DLD1 (cell line): ENCODE measurements around the gene EXOC6.

ENCODE experiments used
- in situ Hi-C: cut with HindIII; loops from 2 replicates; pipeline ENCODE4 v1.10.0; 2017; ENCODE audit warnings: low sequenced_read_pairs

Gene EXOC6

GRCh38 chr10:93062514-93063143 is 214.3 kb downstream of the EXOC6 start:
- in situ Hi-C loops: no loop called here

- in situ Hi-C loops: no loop called here
Measured at GRCh38 chr10:93063144-93063976, 215.0 kb downstream of the EXOC6 start.

GRCh38 chr10:93063977-93064660 is 215.8 kb downstream of the EXOC6 start:
- in situ Hi-C loops: no loop called here

GRCh38 chr10:93064874-93065660 is 216.7 kb downstream of the EXOC6 start:
- in situ Hi-C loops: no loop called here

- in situ Hi-C loops: no loop called here
Measured at GRCh38 chr10:93065675-93066543, 217.6 kb downstream of the EXOC6 start.

- in situ Hi-C loops: no loop called here
Measured at GRCh38 chr10:93066544-93066913, 218.2 kb downstream of the EXOC6 start.

GRCh38 chr10:93067443-93068365 is 219.4 kb downstream of the EXOC6 start:
- in situ Hi-C loops: no loop called here

- in situ Hi-C loops: no loop called here
Measured at GRCh38 chr10:93068411-93069244, 220.3 kb downstream of the EXOC6 start.

GRCh38 chr10:93069245-93069561 is 220.9 kb downstream of the EXOC6 start:
- in situ Hi-C loops: no loop called here

GRCh38 chr10:93070378-93071176 is 222.3 kb downstream of the EXOC6 start:
- in situ Hi-C loops: no loop called here

- in situ Hi-C loops: no loop called here
Measured at GRCh38 chr10:93071177-93071472, 222.8 kb downstream of the EXOC6 start.

- in situ Hi-C loops: no loop called here
Measured at GRCh38 chr10:93071674-93072224, 223.4 kb downstream of the EXOC6 start.

GRCh38 chr10:93072225-93072712 is 223.9 kb downstream of the EXOC6 start:
- in situ Hi-C loops: no loop called here

GRCh38 chr10:93072713-93073538 is 224.6 kb downstream of the EXOC6 start:
- in situ Hi-C loops: no loop called here

- in situ Hi-C loops: no loop called here
Measured at GRCh38 chr10:93073539-93074146, 225.3 kb downstream of the EXOC6 start, which contains the start of gene CYP26A1. Gene CYP26A1 (plus strand): TSS chr10:93073893. CDS start chr10:93073935, 42 bp downstream.

GRCh38 chr10:93074147-93074596 is 225.9 kb downstream of the EXOC6 start:
- in situ Hi-C loops: no loop called here
